Breast epithelium (tissue), 3 donors: Measurements from ENCODE around the gene LRRFIP1.

Experiments
- CTCF ChIP-seq, 3 donors: fragments of 450-650 bp; IDR thresholded peaks; one replicate each; pipeline ENCODE4 v1.5.1; 2016 to 2017; ENCODE audit warnings: antibody characterized with exemption in 3 of 3, mild to moderate bottlenecking in 3 of 3, moderate library complexity in 3 of 3
- POLR2A ChIP-seq: fragments of 450-650 bp; IDR thresholded peaks from one replicate; pipeline ENCODE4 v1.6.1; 2016; ENCODE audit warnings: antibody characterized with exemption, mild to moderate bottlenecking, moderate library complexity

DNA sequence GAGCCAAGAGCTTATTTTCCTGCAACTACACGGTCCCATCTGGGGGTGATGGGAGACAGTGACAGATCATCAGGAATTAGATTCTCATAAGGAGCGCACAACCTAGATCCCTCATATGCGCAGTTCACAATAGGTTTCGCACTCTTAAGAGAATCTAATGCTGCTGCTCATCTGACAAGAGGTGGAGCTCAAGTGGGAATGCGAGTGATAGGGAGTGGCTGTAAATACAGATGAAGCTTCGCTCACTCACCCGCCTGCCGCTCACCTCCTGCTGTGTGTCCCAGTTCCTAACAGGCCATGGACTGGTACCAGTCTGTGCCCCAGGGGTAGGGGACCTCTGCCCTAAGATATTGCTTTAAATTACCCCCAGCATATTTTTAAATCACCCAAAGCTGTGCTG lies 10.8 kb downstream of the LRRFIP1 start:
- TF ChIP-seq CTCF (IDR thresholded peaks at IDR 0.05) (no peak), POLR2A (no peak)
